Umbilical cord (tissue), 2 donors: ENCODE data around the gene HBD. TPM values are rescaled to one million over a fixed set of nuclear protein-coding genes. Genes with fewer than 3 reads are reported as not detected.
"Not testable (repeated sequence)": the region's sequence is repeated elsewhere in the genome, so short reads cannot be mapped to it uniquely, and the experiment has no call there.

Experiments
- DNase-seq: peaks from one replicate; pipeline ENCODE4 v3.0.0-alpha.2; 2015; ENCODE audit warnings: low spot score
- total RNA-seq: library from RNA; depleted of rRNA; stranded (reverse); fragments of >200 nt; gene quantifications from one replicate; pipeline ENCODE4 v1.2.3, GENCODE V29; 2014; ENCODE audit warnings: low replicate concordance; ENCODE audit not compliant: insufficient read depth

HBD gene
- not detected for total RNA-seq

- peak; percentile 30 for DNase-seq
These were observed at the start of gene HBD for GRCh38 chr11:5234381-5234834. Gene HBD, minus strand, starts transcription at chr11:5234483. Its CDS starts 50 bp downstream, at chr11:5234433.

DNA sequence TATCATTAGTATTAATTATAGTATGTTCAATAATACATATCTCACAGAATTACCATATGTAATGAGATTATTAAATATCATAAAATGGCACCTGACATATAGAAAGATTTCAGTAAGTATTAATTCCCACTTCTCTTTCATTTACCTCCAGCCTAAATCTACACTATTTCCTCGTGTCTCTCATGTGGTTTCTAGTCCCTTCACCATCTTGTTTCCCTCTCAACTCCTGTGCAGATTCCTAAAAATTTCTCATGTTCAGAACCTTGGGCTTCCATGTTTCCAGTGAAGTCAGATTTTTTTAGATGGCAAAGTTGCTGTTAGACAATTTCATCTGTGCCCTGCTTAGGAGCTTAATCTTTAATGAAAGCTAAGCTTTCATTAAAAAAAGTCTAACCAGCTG, 49.6 kb upstream of the HBD start:
- DNase-seq = no peak

- no peak for DNase-seq
These were observed 48.8 kb upstream of the HBD start for GRCh38 chr11:5283086-5283485.

DNA sequence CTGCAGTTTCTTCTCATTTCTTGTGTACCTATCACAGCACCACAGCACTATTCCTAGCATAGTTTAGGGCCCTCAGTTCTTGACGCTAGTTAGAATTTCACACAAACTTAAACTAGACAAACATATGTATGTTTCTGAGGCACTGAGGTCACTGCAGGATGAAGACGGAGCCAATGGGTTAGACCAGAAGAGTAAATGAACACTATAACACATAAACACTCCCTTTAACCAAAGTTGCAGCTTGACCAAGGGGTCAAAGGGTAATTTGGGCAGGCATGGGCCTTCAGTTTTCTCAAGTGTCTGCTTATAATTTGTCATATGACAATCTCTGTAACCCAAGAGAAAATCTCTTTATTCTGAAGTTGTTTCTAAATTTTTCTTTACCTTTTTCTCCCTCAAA, 48.3 kb upstream of the HBD start:
- DNase-seq = no peak

- no peak for DNase-seq
These were observed 47.3 kb upstream of the HBD start for GRCh38 chr11:5281596-5281995.

GRCh38 chr11:5280582-5281102, 46.4 kb upstream of the HBD start:
- DNase-seq = peak; percentile 92

GRCh38 chr11:5279471-5280090, 45.3 kb upstream of the HBD start:
- DNase-seq = no peak

DNA sequence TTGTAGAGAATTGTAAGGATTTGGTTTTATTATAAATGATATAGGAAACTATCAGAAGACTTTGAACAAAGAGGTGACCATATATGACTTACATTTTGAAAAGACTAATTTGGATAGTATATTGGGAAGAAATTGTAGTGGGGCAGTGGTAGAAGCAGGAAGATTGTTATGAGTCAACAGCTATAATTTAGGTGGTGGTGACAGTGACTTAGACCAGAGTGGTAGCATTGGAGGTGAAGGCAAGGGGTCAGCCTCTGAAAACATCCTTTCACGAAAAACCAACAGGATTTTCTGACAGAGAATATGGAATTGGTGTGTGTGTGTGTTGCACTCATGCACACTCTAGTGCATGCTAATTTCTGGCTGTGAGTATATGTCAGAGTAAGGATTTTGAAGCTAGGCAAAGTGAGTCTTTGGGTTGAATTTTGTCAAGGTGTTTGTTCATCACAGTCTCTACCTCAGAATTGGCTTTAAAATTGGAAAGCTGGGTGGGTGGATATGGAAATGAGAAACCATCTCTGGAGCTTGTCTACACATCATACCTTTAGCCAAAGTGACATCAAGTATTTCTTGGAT, 43.6 kb upstream of the HBD start:
- DNase-seq = no peak

DNA sequence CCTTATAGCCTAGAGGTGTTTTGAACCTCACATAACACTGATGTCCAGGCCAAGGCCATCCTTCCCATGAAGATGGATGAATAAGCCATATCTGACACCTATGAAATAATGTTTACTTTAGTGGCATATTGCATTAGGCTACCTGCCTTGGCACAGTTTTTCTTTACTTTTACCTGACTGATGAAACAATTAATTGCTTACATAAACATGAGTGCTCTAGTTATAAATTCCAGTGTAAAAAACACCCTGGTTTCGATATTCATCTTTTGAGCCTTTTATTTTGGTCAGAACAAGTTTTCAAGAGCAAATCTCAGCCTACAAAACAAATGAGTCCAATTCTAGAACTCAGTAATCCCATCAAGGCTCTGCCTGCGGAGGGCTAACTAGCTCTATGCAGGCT, 42.4 kb upstream of the HBD start:
- DNase-seq = no peak

DNA sequence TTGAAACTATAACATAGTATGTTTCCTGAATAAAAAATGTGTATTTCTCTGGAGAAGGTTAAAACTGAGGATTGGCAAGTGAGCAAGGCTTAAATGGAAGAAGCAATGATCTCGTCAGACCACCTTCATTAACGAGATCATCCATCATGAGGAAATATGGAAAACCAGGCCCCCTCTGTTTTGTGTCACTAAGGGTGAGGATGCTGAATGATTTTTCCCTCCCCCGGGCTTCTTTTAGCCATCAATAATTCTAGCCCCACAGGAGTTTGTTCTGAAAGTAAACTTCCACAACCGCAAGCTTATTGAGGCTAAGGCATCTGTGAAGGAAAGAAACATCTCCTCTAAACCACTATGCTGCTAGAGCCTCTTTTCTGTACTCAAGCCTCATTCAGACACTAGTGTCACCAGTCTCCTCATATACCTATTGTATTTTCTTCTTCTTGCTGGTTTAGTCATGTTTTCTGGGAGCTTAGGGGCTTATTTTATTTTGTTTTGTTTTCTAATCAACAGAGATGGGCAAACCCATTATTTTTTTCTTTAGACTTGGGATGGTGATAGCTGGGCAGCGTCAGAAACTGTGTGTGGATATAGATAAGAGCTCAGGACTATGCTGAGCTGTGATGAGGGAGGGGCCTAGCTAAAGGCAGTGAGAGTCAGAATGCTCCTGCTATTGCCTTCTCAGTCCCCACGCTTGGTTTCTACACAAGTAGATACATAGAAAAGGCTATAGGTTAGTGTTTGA, 41.3 kb upstream of the HBD start:
- DNase-seq = peak; percentile 44

DNA sequence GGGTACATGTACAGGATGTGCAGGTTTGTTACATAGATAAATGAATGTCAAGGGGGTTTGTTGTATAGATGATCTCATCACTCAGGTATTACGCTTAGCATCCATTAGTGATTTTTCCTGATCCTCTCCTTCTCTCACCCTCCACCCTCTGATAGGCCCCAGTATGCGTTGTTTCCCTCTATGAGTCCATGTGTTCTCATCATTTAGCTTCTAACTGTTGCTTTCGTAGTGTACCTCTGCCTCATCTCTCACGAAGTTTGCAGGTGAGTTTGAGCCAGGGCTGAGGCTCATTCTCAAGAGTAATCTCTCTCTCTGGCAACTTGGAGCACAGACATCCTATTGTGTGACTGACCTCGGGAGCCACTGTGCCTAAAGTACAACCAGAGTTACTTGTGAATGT, 40.1 kb upstream of the HBD start:
- no peak for DNase-seq

- DNase-seq = no peak
These were observed 38.2 kb upstream of the HBD start for GRCh38 chr11:5272395-5273017.

GRCh38 chr11:5269715-5270147, 35.4 kb upstream of the HBD start, which contains the start of gene HBE1:
Gene HBE1, minus strand, starts transcription at chr11:5269945. Its CDS starts 55 bp downstream, at chr11:5269890.
- DNase-seq = no peak

GRCh38 chr11:5267033-5267563, 32.8 kb upstream of the HBD start:
- DNase-seq = no peak

DNA sequence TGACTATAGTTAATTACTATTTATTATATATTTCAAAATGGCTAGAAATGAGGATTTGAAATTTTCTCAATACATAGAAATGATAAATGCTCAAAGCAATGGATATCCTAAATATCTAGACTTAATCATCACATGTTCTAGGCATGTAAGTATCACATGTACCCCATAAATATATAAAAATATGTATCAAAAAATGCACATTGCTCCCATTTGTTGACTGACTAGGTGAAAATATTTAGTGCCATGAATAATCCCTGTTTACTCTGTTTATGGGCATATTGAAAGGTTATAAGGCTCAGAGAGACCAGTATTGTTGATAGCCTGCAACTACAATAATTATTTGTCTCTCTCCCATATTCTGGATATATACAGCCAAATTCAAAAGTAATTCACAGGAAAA, 32.3 kb upstream of the HBD start:
- DNase-seq = no peak

- DNase-seq = no peak
These were observed 31.5 kb upstream of the HBD start for GRCh38 chr11:5265832-5266231.

- DNase-seq = no peak
These were observed 24.4 kb upstream of the HBD start for GRCh38 chr11:5258543-5259262.

DNA sequence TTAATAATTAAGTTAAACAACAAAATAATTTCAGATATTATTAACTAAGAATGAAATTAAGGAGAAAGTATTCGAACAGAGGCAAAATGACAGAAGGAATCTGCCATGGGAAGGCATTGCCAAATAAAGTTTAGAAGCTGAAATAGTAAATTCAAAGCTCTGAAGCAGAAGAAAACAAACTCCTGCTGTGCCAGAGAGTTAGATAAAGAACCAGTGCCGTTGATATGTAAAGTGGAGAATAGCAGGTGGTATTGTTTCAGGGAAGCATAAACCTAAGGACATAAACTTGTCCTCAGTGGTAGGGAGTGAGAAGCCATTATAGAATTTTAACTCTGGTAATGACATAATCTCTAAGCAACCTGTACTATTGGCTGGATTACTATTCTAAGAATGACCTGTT, 23.0 kb upstream of the HBD start:
- DNase-seq = no peak

DNA sequence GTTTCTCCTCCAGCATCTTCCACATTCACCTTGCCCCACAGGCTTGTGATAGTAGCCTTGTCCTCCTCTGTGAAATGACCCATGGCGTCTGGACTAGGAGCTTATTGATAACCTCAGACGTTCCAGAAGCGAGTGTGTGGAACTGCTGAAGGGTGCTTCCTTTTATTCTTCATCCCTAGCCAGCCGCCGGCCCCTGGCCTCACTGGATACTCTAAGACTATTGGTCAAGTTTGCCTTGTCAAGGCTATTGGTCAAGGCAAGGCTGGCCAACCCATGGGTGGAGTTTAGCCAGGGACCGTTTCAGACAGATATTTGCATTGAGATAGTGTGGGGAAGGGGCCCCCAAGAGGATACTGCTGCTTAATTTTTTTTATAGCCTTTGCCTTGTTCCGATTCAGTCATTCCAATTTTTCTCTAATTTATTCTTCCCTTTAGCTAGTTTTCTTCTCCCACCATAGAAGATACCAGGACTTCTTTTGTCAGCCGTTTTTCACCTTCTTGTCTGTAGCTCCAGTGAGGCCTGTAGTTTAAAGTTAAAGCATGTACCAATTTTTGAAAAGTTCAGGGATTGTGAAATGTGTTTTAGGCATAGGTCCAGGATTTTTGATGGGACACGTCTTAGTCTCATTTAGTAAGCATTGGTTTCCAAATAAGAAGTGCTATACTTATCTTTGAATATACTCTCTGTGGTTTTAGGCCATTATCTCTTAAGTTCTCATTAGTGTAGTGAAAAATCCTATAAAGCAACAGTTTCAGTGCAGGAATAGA, 20.5 kb upstream of the HBD start, which contains the start of gene HBG2:
Gene HBG2, minus strand, starts transcription at position 136 of the 768 bp plus-strand sequence. Its CDS starts 53 bp downstream, at position 83.
- DNase-seq = peak; percentile 32

- not testable (repeated sequence) for DNase-seq
These were observed 19.7 kb upstream of the HBD start for GRCh38 chr11:5254023-5254422.
